Esophagus muscularis mucosa (tissue), 3 donors: ENCODE measurements around the gene ATG4C.

Source experiments
- CTCF ChIP-seq, 3 experiments: fragments of 200-600 bp in 2 of 3; fragments of 450-650 bp in 1 of 3; sonication (generic) in 2 of 3; IDR thresholded peaks; one replicate each; pipeline ENCODE4 v1.5.1; 2017 to 2019; ENCODE audit warnings: antibody characterized with exemption in 3 of 3, mild to moderate bottlenecking in 2 of 3, moderate library complexity in 1 of 3
- POLR2A ChIP-seq: fragments of 450-650 bp; IDR thresholded peaks from one replicate; pipeline ENCODE4 v1.6.1; 2017; ENCODE audit warnings: antibody characterized with exemption, moderate library complexity, mild to moderate bottlenecking, low read depth
- POLR2AphosphoS5 ChIP-seq, 2 donors: sonication (generic); formaldehyde crosslinking; IDR thresholded peaks; one replicate each; pipeline ENCODE4 v1.6.1; 2017; ENCODE audit warnings: antibody characterized with exemption in 2 of 2

GRCh38 chr1:62834400-62834961 lies 50.5 kb downstream of the ATG4C start:
- no peak for TF ChIP-seq POLR2AphosphoS5 (IDR thresholded peaks at IDR 0.05)
- no peak for TF ChIP-seq CTCF (IDR thresholded peaks at IDR 0.05)
- no peak for TF ChIP-seq POLR2A
